Astrocyte of the cerebellum (primary cell): ENCODE data around the gene C7orf25.
A peak's percentile ranks its signal among the peaks of the same experiment; 100 is the strongest.

Experiments used
- DNase-seq: peaks from one replicate; pipeline ENCODE4 v3.0.0-alpha.2; 2011; ENCODE audit warnings: low read depth
- H3K4me3 ChIP-seq: 2 replicates; pipeline ENCODE4 v1.5.1; 2011; ENCODE audit warnings: mild to moderate bottlenecking, low read depth, low read length, moderate library complexity
- in situ Hi-C: cut with HindIII; loops from 2 replicates; pipeline ENCODE4 v1.10.0; 2017; ENCODE audit warnings: low sequenced_read_pairs
- TF ChIP-seq, protein P1 (sequence below): IDR thresholded peaks from 2 replicates; pipeline ENCODE4 v1.5.1; 2012; ENCODE audit warnings: low read length, low read depth, moderate library complexity, mild to moderate bottlenecking; ENCODE audit errors: missing control alignments

The C7orf25 gene

DNA sequence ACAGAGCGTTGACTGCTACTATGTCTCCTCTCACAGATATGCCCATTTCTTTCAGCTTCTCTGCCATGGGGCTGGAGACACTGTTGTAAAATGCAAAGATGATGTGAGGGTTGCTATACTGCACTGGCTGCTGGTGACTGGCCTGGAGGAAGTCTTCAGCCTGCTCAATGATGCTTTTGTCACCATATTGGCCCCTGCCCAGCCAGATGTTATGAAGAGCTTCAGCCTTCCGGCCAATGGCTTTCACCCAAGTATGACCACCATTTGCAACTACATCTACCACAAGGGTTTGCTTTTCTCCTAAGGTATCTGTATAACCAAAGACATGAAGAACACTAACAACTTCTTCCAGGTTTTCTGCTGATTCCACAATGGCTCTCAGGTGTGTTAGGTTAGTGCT is 1.6 kb downstream of the C7orf25 start:
- no peak overlapping the region for H3K4me3 ChIP-seq
- TF ChIP-seq, protein P1, sequence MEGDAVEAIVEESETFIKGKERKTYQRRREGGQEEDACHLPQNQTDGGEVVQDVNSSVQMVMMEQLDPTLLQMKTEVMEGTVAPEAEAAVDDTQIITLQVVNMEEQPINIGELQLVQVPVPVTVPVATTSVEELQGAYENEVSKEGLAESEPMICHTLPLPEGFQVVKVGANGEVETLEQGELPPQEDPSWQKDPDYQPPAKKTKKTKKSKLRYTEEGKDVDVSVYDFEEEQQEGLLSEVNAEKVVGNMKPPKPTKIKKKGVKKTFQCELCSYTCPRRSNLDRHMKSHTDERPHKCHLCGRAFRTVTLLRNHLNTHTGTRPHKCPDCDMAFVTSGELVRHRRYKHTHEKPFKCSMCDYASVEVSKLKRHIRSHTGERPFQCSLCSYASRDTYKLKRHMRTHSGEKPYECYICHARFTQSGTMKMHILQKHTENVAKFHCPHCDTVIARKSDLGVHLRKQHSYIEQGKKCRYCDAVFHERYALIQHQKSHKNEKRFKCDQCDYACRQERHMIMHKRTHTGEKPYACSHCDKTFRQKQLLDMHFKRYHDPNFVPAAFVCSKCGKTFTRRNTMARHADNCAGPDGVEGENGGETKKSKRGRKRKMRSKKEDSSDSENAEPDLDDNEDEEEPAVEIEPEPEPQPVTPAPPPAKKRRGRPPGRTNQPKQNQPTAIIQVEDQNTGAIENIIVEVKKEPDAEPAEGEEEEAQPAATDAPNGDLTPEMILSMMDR, result no peak
- no peak for DNase-seq
- in situ Hi-C loops, result no loop called here

GRCh38 chr7:42907316-42907715 is 4.6 kb downstream of the C7orf25 start:
- no peak overlapping the region for H3K4me3 ChIP-seq
- in situ Hi-C loops, result no loop called here
- peak; percentile 66 for DNase-seq
- TF ChIP-seq, protein P1, result no peak

DNA sequence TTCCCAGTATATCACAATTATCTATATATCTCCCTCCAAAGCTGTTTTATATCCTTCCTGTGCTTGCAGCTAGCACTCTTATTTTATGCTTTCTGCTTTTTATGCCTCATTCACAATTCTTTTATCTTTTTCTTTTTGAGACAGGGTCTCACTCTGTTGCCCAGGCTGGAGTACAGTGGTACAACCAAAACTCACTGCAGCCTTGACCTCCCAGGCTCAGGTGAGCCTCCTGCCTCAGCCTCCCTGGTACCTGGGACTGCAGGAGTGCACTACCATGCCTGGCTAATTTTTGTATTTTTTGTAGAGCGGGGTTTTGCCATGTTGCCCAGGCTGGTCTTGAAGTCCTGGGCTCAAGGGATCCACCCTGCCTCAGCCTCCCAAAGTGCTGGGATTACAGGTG is 5.7 kb downstream of the C7orf25 start:
- TF ChIP-seq, protein P1, result no peak
- no peak for DNase-seq
- in situ Hi-C loops, result no loop called here
- no peak overlapping the region for H3K4me3 ChIP-seq

GRCh38 chr7:42902331-42902730 is 9.5 kb downstream of the C7orf25 start:
- TF ChIP-seq, protein P1, result no peak
- no peak for DNase-seq
- in situ Hi-C loops, result no loop called here
- no peak overlapping the region for H3K4me3 ChIP-seq

GRCh38 chr7:42900842-42901241 is 11.0 kb downstream of the C7orf25 start:
- no peak for DNase-seq
- H3K4me3 ChIP-seq, result no peak overlapping the region
- in situ Hi-C loops, result no loop called here
- TF ChIP-seq, protein P1, result no peak

DNA sequence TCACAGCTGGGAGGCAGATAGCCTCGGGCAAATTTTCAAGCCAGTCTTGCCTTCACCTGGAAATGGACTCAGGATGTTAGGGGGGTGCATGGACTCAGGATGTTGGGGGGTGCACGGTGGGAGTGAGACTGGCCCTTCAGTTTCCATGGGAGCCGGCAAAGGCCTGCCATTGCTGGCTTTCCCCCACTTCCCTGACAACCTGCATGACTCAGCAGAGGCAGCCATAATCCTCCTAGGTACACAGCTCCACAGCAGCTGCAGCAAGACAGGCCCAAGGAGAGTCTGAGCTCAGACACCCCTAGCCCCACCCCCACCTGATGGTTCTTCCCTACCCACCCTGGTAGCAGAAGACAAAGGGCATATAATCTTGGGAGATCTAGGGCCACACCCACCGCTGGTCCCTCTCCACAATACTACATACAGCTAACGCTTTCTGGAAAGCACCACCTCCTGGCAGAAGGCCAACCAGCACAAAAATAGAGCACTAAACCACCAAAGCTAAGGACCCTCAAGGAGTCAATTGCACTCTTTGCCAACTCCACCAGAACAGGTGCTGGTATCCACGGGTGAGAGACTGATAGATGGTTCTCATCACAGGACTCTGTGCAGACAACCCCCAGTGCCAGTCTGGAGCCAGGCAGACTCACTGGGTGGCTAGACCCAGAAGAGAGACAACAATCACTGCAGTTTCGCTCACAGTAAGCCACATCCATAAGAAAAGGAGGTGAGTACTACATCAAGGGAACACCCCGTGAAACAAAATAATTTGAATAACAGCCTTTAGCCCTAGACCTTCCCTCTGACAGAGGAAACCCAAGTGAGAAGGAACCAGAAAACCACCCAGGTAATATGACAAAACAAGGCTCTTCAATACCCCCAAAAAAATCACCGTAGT is 18.3 kb downstream of the C7orf25 start:
- H3K4me3 ChIP-seq, result no peak overlapping the region
- TF ChIP-seq, protein P1, result no peak
- in situ Hi-C loops, result no loop called here
- DNase-seq, result no peak
